ENCODE measurements around the gene TRAF3IP3.

TRAF3IP3 gene

DNA sequence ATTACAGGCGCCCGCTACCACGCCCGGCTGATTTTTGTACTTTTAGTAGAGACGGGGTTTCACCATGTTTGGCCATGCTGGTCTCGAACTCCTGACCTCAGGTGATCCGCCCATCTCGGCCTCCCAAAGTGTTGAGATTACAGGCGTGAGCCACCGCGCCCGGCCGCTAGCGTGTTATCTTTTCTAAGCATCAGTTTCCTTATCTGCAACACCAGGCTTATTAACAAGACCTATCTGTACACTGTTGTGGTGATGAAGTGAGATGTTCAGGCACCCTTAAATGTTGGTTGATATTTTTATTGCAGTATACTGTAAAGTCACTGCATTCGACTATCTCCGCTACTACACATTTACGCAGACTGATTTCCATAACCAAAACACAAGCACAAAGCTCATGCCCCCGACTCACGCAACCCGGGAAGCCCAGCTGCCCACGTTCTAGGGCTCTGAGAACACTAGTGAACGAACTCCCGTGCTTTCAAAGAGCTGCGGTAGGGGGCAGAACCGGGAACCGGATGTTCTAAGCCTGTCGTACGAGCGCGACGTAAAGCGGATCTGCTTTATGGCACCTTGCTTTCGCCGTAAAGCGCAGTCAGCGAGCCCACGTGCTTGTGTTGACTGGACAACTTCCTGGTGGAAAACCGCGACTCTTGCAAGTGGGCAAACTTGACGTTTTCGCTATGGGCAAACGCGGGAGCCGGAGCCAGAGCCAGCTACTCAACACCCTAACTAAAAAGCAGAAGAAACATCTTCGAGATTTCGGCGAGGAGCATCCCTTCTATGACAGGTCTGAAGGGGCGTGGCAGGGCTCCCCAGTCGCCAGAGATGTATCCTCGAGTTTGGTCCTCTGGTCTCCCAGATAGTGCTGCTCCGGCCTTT is 71.8 kb downstream of the TRAF3IP3 start, which contains the start of gene UTP25:
TSS of gene UTP25 (plus strand) at position 589 of the 879 bp plus-strand sequence. CDS start at position 681, 92 bp downstream.
- Histone ChIP-seq H3K9me3 (ENCODE audit: control insufficient read depth, insufficient read depth, low read length) (no peaks in the 10 kb centered on the region), H3K36me3 (ENCODE audit: control insufficient read depth, insufficient read depth, low read length) (peaks cover 23% of the 10 kb centered on the region), H3K4me1 (ENCODE audit: control insufficient read depth, insufficient read depth, low read length) (no peaks in the 10 kb centered on the region), H3K9ac (ENCODE audit: low read depth, low read length) (peak within 1 kb of the TSS; percentile 79), H3K4me3 (ENCODE audit: low read depth, low read length) (peak within 1 kb of the TSS; percentile 98), H3K27me3 (ENCODE audit: control insufficient read depth, insufficient read depth, low read length) (no peaks in the 10 kb centered on the region; the same call in 1 of the 2 replicates), H3K27ac (ENCODE audit: low read depth, low read length) (peak within 1 kb of the TSS; percentile 79)

DNA sequence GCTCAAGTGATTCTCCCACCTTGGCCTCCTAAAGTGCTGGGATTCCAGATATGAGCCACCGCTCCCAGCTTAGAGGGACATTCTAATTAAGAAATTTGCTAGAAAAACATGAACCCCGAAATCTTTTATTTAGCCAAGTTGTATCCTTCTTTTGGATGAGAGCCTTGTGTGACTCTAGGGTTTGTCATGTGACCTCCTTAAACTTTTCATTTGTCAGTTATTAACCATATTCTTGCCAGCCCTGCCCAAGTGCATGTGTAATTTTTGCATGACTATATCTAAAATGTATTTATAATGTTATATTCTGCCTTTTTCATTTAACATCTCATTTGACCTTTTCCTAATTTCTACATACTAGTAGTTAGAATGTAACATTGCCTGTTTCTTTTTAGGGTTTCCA is 73.9 kb downstream of the TRAF3IP3 start:
- Histone ChIP-seq H3K4me1 (ENCODE audit: control insufficient read depth, insufficient read depth, low read length) (no peaks in the 10 kb centered on the region), H3K36me3 (ENCODE audit: control insufficient read depth, insufficient read depth, low read length) (peaks cover 44% of the 10 kb centered on the region), H3K27ac (ENCODE audit: low read depth, low read length) (no peak overlapping the region), H3K9ac (ENCODE audit: low read depth, low read length) (no peak overlapping the region), H3K9me3 (ENCODE audit: control insufficient read depth, insufficient read depth, low read length) (no peaks in the 10 kb centered on the region), H3K27me3 (ENCODE audit: control insufficient read depth, insufficient read depth, low read length) (no peaks in the 10 kb centered on the region), H3K4me3 (ENCODE audit: low read depth, low read length) (no peak overlapping the region)

DNA sequence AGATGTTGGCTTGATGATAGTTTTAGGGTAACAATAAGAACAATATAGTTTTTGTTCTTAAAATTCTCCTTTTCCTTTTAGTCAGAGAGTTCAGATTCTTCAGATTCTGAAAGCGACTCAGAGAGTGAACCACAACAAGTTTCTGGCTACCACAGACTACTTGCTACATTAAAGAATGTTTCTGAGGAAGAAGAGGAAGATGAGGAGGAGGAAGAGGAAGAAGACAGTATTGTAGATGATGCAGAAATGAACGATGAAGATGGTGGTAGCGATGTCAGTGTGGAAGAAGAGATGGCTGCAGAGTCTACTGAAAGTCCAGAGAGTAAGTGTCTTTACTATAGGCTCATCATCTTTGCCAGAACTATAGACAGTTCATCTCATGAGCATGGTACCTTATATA is 74.9 kb downstream of the TRAF3IP3 start:
- Histone ChIP-seq H3K36me3 (ENCODE audit: control insufficient read depth, insufficient read depth, low read length) (peaks cover 54% of the 10 kb centered on the region), H3K9me3 (ENCODE audit: control insufficient read depth, insufficient read depth, low read length) (no peaks in the 10 kb centered on the region), H3K4me1 (ENCODE audit: control insufficient read depth, insufficient read depth, low read length) (no peaks in the 10 kb centered on the region), H3K4me3 (ENCODE audit: low read depth, low read length) (no peak overlapping the region), H3K27me3 (ENCODE audit: control insufficient read depth, insufficient read depth, low read length) (no peaks in the 10 kb centered on the region), H3K27ac (ENCODE audit: low read depth, low read length) (no peak overlapping the region), H3K9ac (ENCODE audit: low read depth, low read length) (no peak overlapping the region)

DNA sequence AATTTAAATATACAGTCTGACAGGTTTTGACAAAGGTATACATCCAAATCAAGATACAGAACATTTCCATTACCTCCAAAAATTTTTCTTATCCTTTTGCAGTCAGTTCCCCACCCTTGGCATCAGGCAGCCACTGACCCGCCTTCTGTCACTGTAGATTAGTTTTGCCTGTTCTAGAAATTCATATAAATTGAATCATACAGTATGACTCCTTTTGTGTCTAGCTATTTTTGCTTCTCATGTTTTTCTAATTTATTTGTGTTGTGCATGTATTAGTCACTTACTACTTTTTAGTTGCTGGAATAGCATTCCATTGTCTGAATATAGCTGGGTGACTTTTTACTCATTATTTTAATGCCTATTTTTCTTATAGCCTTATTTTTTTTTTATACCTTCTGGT is 75.8 kb downstream of the TRAF3IP3 start:
- no peak overlapping the region for H3K4me3 ChIP-seq (ENCODE audit: low read depth, low read length)
- H3K36me3 ChIP-seq (ENCODE audit: control insufficient read depth, insufficient read depth, low read length), result peaks cover 63% of the 10 kb centered on the region
- no peaks in the 10 kb centered on the region for H3K27me3 ChIP-seq (ENCODE audit: control insufficient read depth, insufficient read depth, low read length)
- H3K9ac ChIP-seq (ENCODE audit: low read depth, low read length), result no peak overlapping the region
- no peak overlapping the region for H3K27ac ChIP-seq (ENCODE audit: low read depth, low read length)
- H3K9me3 ChIP-seq (ENCODE audit: control insufficient read depth, insufficient read depth, low read length), result no peaks in the 10 kb centered on the region
- no peaks in the 10 kb centered on the region for H3K4me1 ChIP-seq (ENCODE audit: control insufficient read depth, insufficient read depth, low read length)

Data from HUES48 (cell line).